Measurements from ENCODE around the gene SETBP1. TPM values are rescaled to one million over a fixed set of nuclear protein-coding genes. Genes with fewer than 3 reads are reported as not detected.

Gene SETBP1
- total RNA-seq, 1 donor from 2014 or later, result 39.5 TPM

- Histone ChIP-seq H3K36me3 (no peaks in the 10 kb centered on the region), H3K27me3 (no peaks in the 10 kb centered on the region), H3K4me1 (no peaks in the 10 kb centered on the region), H3K27ac (no peak overlapping the region), H3K4me3 (no peak overlapping the region), H3K9me3 (no peaks in the 10 kb centered on the region)
- TF ChIP-seq CTCF (IDR thresholded peaks at IDR 0.05), result no peak
- DNase-seq, result no peak
- ATAC-seq, result no peak
- intact Hi-C loops (cut with DNase I), result no loop called here
Observed at GRCh38 chr18:44819944-44820510, 139.3 kb downstream of the SETBP1 start.

DNA sequence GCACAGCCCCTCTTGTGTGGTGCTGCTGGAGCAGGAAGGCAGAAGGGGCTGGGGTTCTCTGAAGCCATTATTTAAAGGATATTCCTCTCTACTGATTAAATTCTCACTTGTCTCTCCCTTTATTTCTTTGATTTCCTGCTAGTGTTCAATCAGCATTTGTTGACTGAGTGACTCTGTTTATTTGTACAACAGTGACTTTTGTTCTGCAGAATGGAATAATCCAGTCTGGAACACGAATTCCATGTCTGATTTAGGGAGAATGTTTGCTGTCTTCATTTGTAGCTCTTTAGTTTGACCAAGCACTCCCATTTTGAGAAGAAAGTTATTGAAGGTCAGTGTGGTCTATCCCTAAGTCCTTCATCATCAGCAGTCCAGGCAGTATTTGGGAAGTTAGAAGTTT is 141.2 kb downstream of the SETBP1 start:
- Histone ChIP-seq H3K4me1 (peaks cover 9% of the 10 kb centered on the region), H3K9me3 (no peaks in the 10 kb centered on the region), H3K27ac (no peak overlapping the region), H3K4me3 (no peak overlapping the region), H3K27me3 (no peaks in the 10 kb centered on the region), H3K36me3 (no peaks in the 10 kb centered on the region)
- DNase-seq (no peak), ATAC-seq (no peak)
- no peak for TF ChIP-seq CTCF (IDR thresholded peaks at IDR 0.05)
- intact Hi-C loops (cut with DNase I), result no loop called here

GRCh38 chr18:44823286-44823685 is 142.6 kb downstream of the SETBP1 start:
- intact Hi-C loops (cut with DNase I), result no loop called here
- TF ChIP-seq CTCF (IDR thresholded peaks at IDR 0.05), result no peak
- H3K27ac ChIP-seq, result no peak overlapping the region
- H3K4me1 ChIP-seq, result peaks cover 14% of the 10 kb centered on the region
- no peak overlapping the region for H3K4me3 ChIP-seq
- no peaks in the 10 kb centered on the region for H3K36me3 ChIP-seq
- H3K9me3 ChIP-seq, result no peaks in the 10 kb centered on the region
- DNase-seq (no peak), ATAC-seq (no peak)
- H3K27me3 ChIP-seq, result no peaks in the 10 kb centered on the region

DNA sequence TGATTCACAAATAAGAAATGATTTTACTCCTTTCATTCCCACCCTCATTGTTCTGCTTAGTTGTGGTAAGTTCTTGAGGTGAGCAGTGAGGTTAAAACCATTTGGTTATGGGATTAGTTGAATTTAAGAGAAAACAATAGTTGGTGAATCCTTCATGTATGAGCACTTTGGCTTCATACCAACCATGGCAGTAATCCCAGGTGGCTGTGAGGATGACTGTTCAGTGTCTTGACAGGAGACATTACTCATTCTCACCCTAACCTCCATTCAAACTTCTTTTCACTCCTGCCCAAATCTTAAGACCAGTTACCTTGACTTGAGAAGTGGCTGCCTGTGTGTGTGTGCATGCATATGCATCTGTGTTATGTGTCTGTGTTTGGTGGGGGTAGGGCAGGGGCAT is 143.1 kb downstream of the SETBP1 start:
- intact Hi-C loops (cut with DNase I), result no loop called here
- peaks cover 14% of the 10 kb centered on the region for H3K4me1 ChIP-seq
- no peak overlapping the region for H3K4me3 ChIP-seq
- no peaks in the 10 kb centered on the region for H3K36me3 ChIP-seq
- DNase-seq, result no peak
- H3K27ac ChIP-seq, result no peak overlapping the region
- ATAC-seq, result no peak
- TF ChIP-seq CTCF (IDR thresholded peaks at IDR 0.05), result no peak
- no peaks in the 10 kb centered on the region for H3K9me3 ChIP-seq
- no peaks in the 10 kb centered on the region for H3K27me3 ChIP-seq

DNA sequence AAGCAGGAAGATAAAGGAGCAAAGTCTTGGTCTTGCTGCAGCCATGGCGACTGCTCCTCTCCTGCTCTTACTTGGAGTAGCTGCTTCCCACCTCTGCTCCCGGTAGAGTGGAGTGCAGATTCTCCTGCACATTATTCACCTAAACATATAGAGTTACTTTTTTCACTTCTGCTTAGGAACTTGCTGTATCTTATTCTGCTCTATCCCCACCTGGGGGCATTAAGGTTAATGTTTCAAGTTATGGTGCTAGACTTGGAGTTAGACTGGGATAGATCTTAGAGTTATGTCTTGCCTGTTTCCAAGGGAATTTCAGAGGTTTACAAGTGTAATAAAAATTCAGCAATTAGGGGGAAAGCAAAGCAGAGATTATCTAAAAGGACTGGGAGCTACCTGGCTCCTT is 144.2 kb downstream of the SETBP1 start:
- no peak overlapping the region for H3K27ac ChIP-seq
- intact Hi-C loops (cut with DNase I), result no loop called here

More for the DNA sequence above, 144.2 kb downstream of the SETBP1 start:
- no peak for DNase-seq
- no peaks in the 10 kb centered on the region for H3K9me3 ChIP-seq
- no peak overlapping the region for H3K4me3 ChIP-seq
- no peaks in the 10 kb centered on the region for H3K27me3 ChIP-seq
- TF ChIP-seq CTCF (IDR thresholded peaks at IDR 0.05), result no peak
- ATAC-seq, result no peak
- no peaks in the 10 kb centered on the region for H3K36me3 ChIP-seq
- peaks cover 14% of the 10 kb centered on the region for H3K4me1 ChIP-seq
